GM12891 (cell line): ENCODE results near the gene ANKLE2.
"Not testable (repeated sequence)": the region's sequence is repeated elsewhere in the genome, so short reads cannot be mapped to it uniquely, and the experiment has no call there.

Source experiments
- POLR2A ChIP-seq: IDR thresholded peaks from 2 replicates; pipeline ENCODE4 v1.6.1; 2011; ENCODE audit warnings: low read depth, low read length, control low read depth
- POLR2AphosphoS5 ChIP-seq: IDR thresholded peaks from 2 replicates; pipeline ENCODE4 v1.6.1; 2011; ENCODE audit warnings: low read depth, low read length, control low read depth
- TAF1 ChIP-seq: IDR thresholded peaks from 2 replicates; pipeline ENCODE4 v1.6.1; 2011; ENCODE audit warnings: low read depth, low read length, control low read depth

GRCh38 chr12:132753670-132754069 lies 8.0 kb downstream of the ANKLE2 start:
- TF ChIP-seq POLR2A, TAF1, POLR2AphosphoS5: not testable (repeated sequence)
